H1 (cell line): ENCODE data around the gene SMC3. TPM values are rescaled to one million over a fixed set of nuclear protein-coding genes. Genes with fewer than 3 reads are reported as not detected.

Experiments used
- BRCA1 ChIP-seq: IDR thresholded peaks from 2 replicates; pipeline ENCODE4 v1.6.1; 2012; ENCODE audit warnings: low read depth, low read length, improper control_type of control experiment
- CBX5 ChIP-seq: fragments of 300-800, 300-1000 bp; sonication (generic); IDR thresholded peaks from 2 replicates; pipeline ENCODE4 v1.7.1; 2016; ENCODE audit warnings: antibody characterized with exemption, low read length, low read depth
- EP300 ChIP-seq, 2 experiments: IDR thresholded peaks; 1 replicate in 1 of 2; 2 replicates in 1 of 2; pipeline ENCODE4 v1.6.1; 2011 to 2012; ENCODE audit warnings: low read depth in 2 of 2, low read length in 2 of 2, mild to moderate bottlenecking in 2 of 2, borderline replicate concordance in 1 of 2, inconsistent platforms in 1 of 2, moderate library complexity in 1 of 2
- MAFK ChIP-seq: IDR thresholded peaks from 2 replicates; pipeline ENCODE4 v1.6.1; 2012; ENCODE audit warnings: low read depth, mild to moderate bottlenecking, improper control_type of control experiment, low read length
- MAX ChIP-seq: IDR thresholded peaks from 2 replicates; pipeline ENCODE4 v1.6.1; 2012; ENCODE audit warnings: inconsistent platforms
- POLR2AphosphoS5 ChIP-seq: IDR thresholded peaks from 2 replicates; pipeline ENCODE4 v1.6.1; 2011; ENCODE audit warnings: low read depth, low read length
- RFX5 ChIP-seq: IDR thresholded peaks from 2 replicates; pipeline ENCODE4 v1.6.1; 2011; ENCODE audit warnings: low read depth, low read length, improper control_type of control experiment, borderline replicate concordance
- SIN3A ChIP-seq, 2 experiments: IDR thresholded peaks in 1 of 2; conservative IDR thresholded peaks in 1 of 2; 2 replicates each; pipeline ENCODE4 v1.6.1; 2011 to 2012; ENCODE audit warnings: low read length in 2 of 2, improper control_type of control experiment in 1 of 2, low read depth in 1 of 2, mild to moderate bottlenecking in 1 of 2
- polyA plus RNA-seq, 7 experiments: library from polyadenylated mRNA; depleted of rRNA in 3 of 7; stranded (reverse) in 5 of 7; unstranded in 2 of 7; fragments of >200 nt in 5 of 7; fragments of 200-250 nt in 2 of 7; gene quantifications; 1 replicate in 5 of 7; 2 replicates in 1 of 7; 4 replicates in 1 of 7; pipeline versions ENCODE4 v1.2.1 to v1.2.3, GENCODE V29; 2011 to 2013; ENCODE audit warnings: missing spikeins in 2 of 7, mixed read lengths in 2 of 7
- total RNA-seq: library from RNA; stranded (reverse); fragmentation: NEBNext Ultra II Directional; extraction: Animal tissue kit (Norgen Biotek cat#: 25700); gene quantifications from 2 replicates; pipeline ENCODE4 v1.2.1, GENCODE V29; 2021
- TF ChIP-seq, protein P1 (sequence below): fragments of 300-600 bp; sonication (generic); IDR thresholded peaks from 2 replicates; pipeline ENCODE4 v1.7.1; 2012; ENCODE audit warnings: low read length, moderate library complexity, mild to moderate bottlenecking, inconsistent platforms; ENCODE audit not compliant: insufficient replicate concordance

Gene SMC3
- total and polyA plus RNA-seq, 2 of the 8 experiments (the other 6 are each of a cell fraction or from before 2014, with no cell fraction given), result 12.7 to 93.4 TPM

DNA sequence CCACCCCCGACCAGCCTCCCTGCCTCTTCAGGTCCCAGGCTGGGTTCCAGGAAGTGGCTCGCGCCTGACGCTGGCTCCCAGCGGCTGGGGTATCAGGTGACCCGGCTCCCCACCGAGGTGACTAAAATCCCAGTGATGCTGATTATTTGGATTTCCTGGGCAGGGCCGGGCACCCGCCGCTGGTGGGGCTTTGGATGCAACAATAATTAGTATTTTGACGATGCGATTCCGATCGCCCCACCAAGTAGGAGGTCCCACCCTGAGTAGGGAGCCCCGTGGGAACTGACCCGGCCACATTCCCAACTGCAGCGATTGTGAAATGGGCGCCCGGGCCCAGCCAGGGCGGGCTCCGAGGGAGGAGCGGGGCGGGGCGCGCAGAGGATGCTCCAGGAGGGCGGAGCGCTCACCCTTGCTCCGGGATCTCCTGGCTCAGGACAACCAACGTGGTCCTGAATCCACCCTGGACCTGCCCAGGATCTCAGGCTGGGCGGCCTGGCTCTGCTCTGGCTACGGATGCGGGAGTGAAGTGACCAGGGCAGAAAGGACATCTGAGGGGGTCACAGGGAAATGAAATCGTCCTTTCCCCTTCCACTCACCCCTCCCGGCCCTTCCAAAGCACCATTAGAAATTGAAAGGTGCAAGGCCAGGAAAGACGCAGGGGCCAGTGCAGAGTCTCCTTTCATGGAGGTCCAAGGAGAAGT is 37.2 kb upstream of the SMC3 start (continued):
- TF ChIP-seq, protein P1, sequence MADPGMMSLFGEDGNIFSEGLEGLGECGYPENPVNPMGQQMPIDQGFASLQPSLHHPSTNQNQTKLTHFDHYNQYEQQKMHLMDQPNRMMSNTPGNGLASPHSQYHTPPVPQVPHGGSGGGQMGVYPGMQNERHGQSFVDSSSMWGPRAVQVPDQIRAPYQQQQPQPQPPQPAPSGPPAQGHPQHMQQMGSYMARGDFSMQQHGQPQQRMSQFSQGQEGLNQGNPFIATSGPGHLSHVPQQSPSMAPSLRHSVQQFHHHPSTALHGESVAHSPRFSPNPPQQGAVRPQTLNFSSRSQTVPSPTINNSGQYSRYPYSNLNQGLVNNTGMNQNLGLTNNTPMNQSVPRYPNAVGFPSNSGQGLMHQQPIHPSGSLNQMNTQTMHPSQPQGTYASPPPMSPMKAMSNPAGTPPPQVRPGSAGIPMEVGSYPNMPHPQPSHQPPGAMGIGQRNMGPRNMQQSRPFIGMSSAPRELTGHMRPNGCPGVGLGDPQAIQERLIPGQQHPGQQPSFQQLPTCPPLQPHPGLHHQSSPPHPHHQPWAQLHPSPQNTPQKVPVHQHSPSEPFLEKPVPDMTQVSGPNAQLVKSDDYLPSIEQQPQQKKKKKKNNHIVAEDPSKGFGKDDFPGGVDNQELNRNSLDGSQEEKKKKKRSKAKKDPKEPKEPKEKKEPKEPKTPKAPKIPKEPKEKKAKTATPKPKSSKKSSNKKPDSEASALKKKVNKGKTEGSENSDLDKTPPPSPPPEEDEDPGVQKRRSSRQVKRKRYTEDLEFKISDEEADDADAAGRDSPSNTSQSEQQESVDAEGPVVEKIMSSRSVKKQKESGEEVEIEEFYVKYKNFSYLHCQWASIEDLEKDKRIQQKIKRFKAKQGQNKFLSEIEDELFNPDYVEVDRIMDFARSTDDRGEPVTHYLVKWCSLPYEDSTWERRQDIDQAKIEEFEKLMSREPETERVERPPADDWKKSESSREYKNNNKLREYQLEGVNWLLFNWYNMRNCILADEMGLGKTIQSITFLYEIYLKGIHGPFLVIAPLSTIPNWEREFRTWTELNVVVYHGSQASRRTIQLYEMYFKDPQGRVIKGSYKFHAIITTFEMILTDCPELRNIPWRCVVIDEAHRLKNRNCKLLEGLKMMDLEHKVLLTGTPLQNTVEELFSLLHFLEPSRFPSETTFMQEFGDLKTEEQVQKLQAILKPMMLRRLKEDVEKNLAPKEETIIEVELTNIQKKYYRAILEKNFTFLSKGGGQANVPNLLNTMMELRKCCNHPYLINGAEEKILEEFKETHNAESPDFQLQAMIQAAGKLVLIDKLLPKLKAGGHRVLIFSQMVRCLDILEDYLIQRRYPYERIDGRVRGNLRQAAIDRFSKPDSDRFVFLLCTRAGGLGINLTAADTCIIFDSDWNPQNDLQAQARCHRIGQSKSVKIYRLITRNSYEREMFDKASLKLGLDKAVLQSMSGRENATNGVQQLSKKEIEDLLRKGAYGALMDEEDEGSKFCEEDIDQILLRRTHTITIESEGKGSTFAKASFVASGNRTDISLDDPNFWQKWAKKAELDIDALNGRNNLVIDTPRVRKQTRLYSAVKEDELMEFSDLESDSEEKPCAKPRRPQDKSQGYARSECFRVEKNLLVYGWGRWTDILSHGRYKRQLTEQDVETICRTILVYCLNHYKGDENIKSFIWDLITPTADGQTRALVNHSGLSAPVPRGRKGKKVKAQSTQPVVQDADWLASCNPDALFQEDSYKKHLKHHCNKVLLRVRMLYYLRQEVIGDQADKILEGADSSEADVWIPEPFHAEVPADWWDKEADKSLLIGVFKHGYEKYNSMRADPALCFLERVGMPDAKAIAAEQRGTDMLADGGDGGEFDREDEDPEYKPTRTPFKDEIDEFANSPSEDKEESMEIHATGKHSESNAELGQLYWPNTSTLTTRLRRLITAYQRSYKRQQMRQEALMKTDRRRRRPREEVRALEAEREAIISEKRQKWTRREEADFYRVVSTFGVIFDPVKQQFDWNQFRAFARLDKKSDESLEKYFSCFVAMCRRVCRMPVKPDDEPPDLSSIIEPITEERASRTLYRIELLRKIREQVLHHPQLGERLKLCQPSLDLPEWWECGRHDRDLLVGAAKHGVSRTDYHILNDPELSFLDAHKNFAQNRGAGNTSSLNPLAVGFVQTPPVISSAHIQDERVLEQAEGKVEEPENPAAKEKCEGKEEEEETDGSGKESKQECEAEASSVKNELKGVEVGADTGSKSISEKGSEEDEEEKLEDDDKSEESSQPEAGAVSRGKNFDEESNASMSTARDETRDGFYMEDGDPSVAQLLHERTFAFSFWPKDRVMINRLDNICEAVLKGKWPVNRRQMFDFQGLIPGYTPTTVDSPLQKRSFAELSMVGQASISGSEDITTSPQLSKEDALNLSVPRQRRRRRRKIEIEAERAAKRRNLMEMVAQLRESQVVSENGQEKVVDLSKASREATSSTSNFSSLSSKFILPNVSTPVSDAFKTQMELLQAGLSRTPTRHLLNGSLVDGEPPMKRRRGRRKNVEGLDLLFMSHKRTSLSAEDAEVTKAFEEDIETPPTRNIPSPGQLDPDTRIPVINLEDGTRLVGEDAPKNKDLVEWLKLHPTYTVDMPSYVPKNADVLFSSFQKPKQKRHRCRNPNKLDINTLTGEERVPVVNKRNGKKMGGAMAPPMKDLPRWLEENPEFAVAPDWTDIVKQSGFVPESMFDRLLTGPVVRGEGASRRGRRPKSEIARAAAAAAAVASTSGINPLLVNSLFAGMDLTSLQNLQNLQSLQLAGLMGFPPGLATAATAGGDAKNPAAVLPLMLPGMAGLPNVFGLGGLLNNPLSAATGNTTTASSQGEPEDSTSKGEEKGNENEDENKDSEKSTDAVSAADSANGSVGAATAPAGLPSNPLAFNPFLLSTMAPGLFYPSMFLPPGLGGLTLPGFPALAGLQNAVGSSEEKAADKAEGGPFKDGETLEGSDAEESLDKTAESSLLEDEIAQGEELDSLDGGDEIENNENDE, result no peak
- no peak for TF ChIP-seq MAFK
- no peak for TF ChIP-seq POLR2AphosphoS5
- no peak for TF ChIP-seq SIN3A (conservative IDR thresholded peaks at IDR 0.05 in 1 of 2, IDR thresholded peaks at IDR 0.05 in 1 of 2; ENCODE audit: low read depth in 1 of 2, low read length in 2 of 2)
- TF ChIP-seq MAX, result 0 out of 2 replicates have a peak, but pooled peaks have one; percentile 10
- no peak for TF ChIP-seq CBX5
- no peak for TF ChIP-seq RFX5
- no peak for TF ChIP-seq BRCA1
- TF ChIP-seq EP300 (IDR thresholded peaks at IDR 0.05; ENCODE audit: borderline replicate concordance in 1 of 2, low read depth in 2 of 2, low read length in 2 of 2), result no peak
